NB4 (cell line): Measurements from ENCODE around the gene JAML.

Experiments used
- CTCF ChIP-seq: IDR thresholded peaks from one replicate; pipeline ENCODE4 v1.5.1; 2012; ENCODE audit warnings: low read depth, low read length
- MAX ChIP-seq: IDR thresholded peaks from 2 replicates; pipeline ENCODE4 v1.6.1; 2011; ENCODE audit warnings: low read depth, low read length
- POLR2A ChIP-seq: IDR thresholded peaks from 2 replicates; pipeline ENCODE4 v1.6.1; 2011; ENCODE audit warnings: mild to moderate bottlenecking; ENCODE audit not compliant: insufficient read length; ENCODE audit errors: extremely low read depth

DNA sequence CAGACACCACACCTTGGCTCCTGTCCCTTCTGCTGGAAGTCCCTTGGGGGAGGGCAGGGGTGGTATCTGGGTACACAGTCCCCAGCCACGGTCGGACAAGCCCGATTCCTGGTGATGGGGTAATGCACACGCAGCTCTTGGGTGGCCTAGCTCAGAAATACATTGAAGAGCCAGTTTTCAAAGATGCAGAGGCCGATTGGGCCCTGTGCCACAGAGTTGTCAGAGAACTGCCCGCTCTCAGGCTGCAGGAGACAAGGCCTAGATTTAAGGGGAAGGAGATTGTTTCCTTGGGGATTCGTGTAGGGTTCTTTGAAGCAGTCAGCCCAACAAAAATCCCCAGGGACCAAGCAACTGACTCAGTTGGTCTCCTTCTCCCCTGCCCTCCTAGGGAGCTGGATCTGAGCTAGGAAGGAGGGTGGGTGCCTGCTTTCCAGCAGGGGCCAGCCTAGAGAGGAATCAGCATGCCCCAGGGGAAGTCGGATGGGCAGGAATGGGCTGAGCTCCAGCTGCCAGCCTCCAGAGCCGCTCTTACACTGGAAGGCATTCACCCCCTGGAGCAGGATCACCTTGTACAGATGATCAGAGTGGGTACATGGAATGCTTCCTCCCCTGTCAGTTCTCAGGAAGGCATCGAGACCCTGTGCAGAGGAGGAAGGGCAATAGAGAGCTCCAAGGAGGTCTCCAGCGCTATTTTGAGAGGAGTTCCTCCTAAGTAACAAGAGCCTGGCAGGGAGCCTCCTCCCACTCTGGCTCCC is 68.9 kb downstream of the JAML start:
- TF ChIP-seq MAX (no peak), CTCF (no peak), POLR2A (no peak)
